ENCODE results near the gene ARHGAP18.

The ARHGAP18 gene

GRCh38 chr6:129638055-129638684 is 71.8 kb downstream of the ARHGAP18 start:
- peak; percentile 43 for DNase-seq

DNA sequence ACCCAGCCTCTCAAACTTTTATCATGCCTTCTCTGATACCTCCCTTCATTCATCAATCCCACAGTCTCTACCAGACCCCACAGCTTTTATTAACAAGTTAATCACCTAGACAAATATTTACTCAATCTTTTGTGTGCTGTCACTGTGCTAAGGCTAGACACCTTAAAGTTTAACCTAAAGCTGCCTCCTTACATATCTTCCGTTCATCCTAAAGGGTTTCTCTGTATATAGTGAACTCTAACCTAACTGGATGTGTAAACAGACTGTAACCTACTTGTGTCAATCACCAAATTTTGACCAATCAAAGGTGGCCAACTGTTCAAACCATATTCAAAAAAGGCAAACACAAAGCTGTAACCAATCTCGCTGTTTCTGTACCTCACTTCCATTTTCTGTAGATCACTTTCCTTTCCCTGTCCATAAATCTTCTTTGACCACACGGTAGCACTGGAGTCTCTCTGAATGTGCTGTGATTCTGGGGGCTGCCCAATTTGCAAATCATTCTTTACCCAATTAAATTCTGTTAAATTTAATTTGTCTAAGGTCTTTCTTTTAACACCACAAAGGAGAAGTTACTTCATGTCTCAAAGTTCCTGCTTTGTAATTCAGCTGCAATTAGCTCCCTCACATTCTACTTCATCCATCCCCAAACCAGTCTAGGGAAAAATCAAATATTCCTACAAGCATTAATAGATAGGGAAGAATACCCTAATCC is 72.5 kb downstream of the ARHGAP18 start:
- DNase-seq: no peak

- peak; percentile 90 for DNase-seq
These were observed 74.4 kb downstream of the ARHGAP18 start for GRCh38 chr6:129635396-129636130.

DNA sequence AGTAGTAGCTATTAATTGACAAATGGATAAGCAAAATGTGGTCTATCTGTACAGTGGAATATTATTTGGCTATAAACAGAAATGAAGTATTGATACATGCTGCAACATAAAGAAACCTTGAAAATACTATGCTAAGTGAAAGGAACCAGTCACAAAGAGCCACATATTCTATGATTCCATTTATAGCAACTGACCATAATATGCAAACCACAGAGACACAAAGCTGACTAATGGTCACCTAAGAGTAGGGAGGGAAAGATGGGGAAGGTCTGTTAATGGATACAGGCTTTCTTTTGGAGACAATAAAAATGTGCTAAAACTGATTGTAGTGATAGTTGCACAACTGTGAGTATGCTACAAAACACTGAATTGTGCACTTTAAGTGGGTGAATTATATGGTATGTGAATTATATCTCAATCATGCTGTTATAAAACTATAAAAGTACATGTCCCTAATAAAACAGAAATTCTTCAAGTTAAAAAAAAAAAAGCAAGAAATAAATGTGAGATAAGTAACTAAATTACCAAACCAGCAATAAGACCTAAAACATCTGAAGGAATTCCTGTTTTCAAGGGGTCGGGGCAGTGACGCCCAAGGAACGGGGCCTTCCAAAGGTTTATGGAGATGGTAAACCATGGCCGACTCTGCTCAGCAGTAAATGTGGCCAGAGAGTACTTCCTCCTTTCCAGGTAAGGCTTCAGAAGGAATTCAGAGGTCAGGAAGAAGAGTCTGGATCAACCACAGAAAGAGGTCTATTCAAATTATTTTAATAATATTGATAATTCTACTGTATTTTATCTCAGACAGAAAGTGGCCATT is 75.4 kb downstream of the ARHGAP18 start:
- peak; percentile 32 for DNase-seq

DNA sequence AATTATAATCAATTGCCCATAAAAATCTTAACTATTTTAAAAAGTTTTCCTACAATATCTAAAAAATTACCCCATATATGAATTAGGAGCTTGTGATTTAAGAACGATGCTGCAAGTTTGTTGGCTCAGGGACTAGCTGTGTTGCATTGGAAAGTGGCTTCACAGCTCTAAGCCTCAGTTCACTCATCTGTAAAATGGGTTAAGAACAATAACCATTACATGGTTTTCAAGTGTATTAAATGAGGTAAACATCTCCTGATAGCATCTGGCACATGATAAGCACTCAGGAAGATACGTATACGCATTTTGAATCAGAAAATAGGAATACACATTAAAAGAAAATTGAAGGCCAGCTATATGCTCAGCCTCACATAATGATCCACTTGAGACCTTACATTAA is 76.4 kb downstream of the ARHGAP18 start:
- DNase-seq: no peak

- DNase-seq: no peak
These were observed 77.8 kb downstream of the ARHGAP18 start for GRCh38 chr6:129632172-129632613.

DNA sequence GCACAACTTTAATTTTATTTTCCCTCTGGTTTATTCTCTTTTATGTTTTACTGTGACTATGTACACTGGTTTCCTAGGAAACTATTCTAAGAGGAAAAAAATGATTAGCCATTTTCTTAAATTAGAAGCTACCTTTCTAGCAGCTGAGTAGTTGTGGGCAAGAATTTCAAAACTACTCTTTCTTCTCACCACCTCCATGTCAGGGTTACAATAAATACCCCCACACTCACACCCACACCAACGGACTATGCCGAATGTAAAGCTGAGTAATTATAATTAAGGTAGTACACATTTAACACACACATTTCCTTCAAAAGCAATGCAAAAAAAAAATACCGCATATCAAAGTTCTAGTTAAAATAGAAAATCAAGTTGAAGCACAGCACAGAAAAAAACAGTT is 78.9 kb downstream of the ARHGAP18 start:
- no peak for DNase-seq

DNA sequence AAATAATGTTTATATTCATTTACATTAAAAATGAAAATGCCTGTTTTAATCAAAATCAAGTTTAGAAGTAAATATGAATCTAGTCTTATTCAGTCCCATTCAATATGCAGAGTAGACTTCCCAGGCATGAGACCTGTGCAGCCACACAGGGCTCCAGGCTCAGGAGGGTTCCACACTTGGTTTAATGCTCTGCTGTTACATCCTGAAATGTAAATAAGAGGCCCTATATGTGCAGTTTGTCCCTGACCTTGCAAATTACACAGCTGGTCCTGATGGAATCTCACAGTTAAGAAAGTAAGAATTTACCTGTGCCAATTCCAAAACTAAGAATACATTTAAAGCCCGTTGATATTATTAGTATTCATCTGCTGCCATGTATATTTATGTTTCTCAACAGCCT is 79.4 kb downstream of the ARHGAP18 start:
- no peak for DNase-seq

DNA sequence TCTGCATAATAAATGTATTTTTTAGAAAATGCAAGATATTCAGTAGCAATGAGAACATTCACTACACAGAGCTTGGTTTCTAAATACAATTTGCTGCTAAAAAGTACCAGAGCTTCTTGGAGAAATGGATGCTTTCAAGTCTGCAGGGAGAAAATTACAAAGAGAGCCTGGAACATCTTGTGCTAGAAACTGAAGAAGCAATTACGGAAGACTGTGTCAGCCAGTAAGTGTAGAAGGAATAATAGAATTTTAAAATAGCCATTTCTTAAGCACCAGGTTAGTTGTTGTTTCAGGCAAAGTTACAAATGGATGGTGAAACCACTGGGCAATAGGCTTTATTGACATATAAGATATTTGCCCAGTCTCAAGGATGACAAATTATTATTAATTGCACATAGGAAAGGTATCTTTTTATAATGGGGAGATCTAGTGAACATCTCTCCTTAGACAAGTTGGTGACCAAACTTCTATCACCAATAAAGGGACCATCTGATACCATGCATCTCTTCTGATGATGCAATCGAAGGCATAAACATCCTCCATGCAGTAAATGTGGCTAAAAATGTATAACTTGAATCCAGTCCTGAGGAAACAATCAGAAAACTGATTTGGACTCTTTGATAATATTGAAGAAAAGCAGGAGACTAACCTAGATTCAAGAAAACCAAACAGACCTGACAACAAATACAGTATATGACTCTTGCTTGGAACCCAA is 81.7 kb downstream of the ARHGAP18 start:
- no peak for DNase-seq

- DNase-seq: no peak
These were observed 85.5 kb downstream of the ARHGAP18 start for GRCh38 chr6:129624488-129624887.

DNA sequence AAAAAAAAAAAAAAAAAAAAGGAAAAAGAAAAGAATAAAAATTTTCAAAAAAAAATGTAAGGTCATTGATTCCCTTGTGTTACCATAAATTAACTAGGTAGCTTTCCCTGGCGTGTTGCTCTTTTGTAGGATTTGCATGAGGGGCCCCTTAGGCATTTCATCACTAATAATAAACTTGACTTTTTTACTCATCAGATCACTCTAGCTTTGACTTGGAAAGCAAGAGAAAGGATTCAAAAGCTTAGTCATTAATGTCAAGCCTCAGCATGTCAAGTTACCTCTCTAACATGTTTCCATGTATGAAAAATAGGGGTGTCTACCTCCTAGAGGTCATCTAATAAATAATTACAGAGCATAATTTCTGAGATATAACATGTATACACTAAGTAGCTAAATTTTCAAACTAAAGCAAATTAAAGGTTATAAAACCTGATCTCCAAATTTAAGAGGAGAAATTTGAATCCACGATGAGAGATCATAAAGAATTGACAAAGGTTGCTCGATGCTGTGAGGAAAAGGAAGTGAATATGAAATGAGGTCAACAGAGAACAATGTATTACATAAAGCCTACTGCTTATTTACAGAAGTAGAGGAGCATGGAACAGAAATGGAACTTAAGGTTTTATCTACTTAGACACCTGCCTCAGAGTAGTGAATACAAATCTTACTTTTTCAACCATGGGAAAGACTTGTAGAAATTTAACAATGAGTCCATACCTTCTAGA is 86.8 kb downstream of the ARHGAP18 start:
- DNase-seq: no peak

DNA sequence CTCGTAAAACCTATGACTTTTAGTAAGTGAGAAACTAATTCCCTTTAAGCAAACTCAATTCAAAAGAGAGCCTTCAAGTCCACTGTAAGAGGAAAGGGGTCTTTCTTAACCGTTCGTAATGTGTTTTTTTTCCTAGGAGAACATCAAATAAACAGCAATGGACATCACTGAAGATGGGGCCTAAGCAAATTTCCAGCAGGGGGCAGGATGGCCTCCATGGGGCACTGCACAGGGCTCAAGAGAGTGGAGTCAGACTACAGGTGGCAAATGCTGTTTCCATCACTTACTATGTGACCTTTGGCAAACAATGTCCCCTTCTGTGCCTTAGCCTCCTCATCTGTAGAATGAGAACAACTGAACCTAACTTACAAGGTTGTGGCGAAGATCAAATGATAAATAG is 88.7 kb downstream of the ARHGAP18 start:
- DNase-seq: no peak

GRCh38 chr6:129620234-129620610 is 89.8 kb downstream of the ARHGAP18 start:
- DNase-seq: no peak

DNA sequence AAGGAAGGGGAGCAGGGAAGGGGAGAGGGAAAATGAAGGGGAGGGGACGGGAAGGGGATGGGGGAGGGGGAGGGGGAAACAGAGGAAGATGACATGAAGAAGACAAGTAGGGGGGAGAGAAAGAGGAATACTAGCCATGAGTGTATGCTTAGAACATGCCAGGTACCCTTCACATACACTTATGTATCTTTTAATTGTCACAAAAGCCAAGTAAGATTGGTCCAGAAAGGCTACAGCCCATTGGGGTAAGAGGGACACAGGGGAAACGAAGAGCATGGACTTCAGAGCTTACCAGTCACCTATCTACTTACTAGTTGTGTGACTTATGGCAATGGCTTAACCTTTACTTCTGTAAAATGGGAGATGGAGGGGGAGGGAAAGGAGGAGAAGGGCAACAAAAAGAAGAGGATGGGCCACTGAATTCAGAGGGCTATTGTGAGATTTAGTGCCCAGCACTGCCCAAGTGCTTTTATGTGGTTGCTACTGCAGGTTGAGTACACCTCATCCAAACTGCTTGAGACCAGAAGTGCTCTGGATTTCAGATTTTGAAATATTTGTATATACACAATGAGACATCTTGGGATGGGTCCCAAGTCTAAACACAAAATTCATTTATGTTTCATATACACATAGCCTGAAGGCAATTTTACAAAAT is 90.3 kb downstream of the ARHGAP18 start:
- DNase-seq: no peak

GRCh38 chr6:129617986-129618385 is 92.0 kb downstream of the ARHGAP18 start:
- DNase-seq: no peak

- no peak for DNase-seq
These were observed 94.5 kb downstream of the ARHGAP18 start for GRCh38 chr6:129615496-129615895.

GRCh38 chr6:129615020-129615419 is 95.0 kb downstream of the ARHGAP18 start:
- no peak for DNase-seq

DNA sequence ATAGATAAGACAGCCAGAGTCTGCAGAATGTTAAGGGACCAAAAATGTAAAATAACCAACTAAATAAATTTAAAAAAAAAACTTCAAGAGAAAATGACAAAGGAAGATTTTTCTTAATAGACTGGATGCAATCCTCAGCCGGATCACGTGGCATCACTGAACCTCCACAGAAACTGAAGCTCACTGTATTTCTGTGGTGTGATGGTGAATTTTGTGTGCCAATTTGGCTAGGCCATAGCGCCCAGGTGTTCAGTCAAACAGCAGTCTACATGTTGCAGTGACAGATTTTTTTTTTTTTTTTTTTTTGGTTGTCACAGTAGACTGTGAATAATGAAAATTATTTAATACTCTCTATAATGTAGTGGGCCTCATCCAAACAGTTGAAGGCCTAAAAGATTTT is 95.5 kb downstream of the ARHGAP18 start:
- no peak for DNase-seq

GRCh38 chr6:129612440-129612839 is 97.5 kb downstream of the ARHGAP18 start:
- no peak for DNase-seq

DNA sequence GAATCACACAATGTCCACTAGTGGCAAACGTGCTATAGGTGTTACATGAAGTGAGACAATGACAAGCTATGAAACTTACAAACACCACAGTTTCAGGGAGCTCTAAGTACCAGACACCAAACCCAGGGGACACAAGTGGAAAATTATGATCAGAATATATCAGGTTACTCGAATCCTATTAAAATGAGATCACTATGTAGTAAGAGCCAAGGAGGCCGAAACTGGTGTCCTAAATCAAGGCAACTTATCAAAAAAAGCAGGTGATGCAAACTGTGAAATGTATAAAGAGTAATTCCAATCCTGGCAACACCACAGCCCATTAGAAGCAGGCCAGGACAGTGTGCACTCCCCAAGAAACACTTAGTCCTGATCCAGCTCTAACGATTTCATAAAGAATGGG is 100.3 kb downstream of the ARHGAP18 start:
- no peak for DNase-seq

DNA sequence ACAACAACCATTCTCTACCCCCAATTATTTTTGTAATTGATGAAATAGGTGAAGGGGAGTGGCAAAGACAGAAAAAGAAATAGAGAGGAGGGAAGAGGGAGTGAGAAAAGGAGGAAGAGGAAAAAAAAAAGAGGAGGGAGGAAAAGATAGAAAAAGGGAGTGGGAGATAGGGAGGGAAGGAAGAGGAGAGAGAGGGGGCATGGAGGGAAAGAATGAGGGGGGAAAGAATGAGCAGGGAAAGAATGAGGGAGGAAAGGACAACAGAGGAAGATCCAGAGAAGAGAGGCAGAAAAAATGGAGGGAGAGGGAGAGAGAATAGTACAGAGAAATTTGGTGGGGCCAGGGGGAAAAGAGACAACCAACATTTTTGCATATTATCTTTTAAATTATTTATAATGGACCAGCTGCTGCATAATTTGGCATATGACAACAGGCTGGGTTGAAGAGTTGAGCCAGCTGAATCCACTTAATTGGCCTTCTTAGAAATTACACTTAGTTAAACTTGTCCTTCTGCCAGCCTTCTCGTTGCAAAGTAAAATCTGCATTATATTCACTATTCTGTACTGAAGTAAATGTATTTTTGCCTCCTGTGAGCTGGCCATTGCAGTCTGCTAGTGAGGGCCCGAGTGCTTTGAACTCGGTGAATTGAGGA is 101.0 kb downstream of the ARHGAP18 start:
- no peak for DNase-seq

Data from fibroblast of skin of right quadriceps (primary cell).